ENCODE data around the gene HPX.

- TF ChIP-seq POLR2A (IDR thresholded peaks at IDR 0.05; ENCODE audit: extremely low read depth, insufficient read length) (no peak), CTCF (IDR thresholded peaks at IDR 0.05; ENCODE audit: low read depth, low read length) (no peak)
Observed at GRCh38 chr11:6400431-6401345, 40.1 kb downstream of the HPX start.
